HUDEP-2 (cell line): Measurements from ENCODE around the gene SYNJ1.
A peak's percentile ranks its signal among the peaks of the same experiment; 100 is the strongest.
"Not testable (repeated sequence)": the region's sequence is repeated elsewhere in the genome, so short reads cannot be mapped to it uniquely, and the experiment has no call there.

Experiments
- DNase-seq, 76 experiments: peaks; one replicate each; lab custom pipeline; 2025; ENCODE audit not compliant: unreplicated experiment in 76 of 76; lab: John Stamatoyannopoulos, UW

The SYNJ1 gene

DNA sequence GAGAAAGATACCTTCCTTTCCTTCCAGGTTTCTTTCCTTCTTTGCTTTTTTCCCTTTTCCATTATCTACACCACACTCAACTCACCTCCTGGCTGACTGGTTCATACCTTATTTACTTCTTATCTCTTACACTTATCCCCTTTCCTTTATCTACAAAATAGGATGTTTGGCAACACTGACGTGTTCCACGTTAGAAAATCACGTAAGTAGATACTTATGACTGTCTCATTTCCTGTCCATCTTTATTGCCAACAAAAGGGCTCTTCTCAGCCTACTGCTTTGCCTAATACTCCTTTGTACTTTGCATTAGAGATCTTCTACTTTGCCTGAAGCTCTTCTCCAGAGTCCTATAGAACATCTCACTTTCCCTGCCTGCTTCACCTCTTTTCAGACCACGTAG, 25.1 kb downstream of the SYNJ1 start:
- DNase-seq = no peak

DNA sequence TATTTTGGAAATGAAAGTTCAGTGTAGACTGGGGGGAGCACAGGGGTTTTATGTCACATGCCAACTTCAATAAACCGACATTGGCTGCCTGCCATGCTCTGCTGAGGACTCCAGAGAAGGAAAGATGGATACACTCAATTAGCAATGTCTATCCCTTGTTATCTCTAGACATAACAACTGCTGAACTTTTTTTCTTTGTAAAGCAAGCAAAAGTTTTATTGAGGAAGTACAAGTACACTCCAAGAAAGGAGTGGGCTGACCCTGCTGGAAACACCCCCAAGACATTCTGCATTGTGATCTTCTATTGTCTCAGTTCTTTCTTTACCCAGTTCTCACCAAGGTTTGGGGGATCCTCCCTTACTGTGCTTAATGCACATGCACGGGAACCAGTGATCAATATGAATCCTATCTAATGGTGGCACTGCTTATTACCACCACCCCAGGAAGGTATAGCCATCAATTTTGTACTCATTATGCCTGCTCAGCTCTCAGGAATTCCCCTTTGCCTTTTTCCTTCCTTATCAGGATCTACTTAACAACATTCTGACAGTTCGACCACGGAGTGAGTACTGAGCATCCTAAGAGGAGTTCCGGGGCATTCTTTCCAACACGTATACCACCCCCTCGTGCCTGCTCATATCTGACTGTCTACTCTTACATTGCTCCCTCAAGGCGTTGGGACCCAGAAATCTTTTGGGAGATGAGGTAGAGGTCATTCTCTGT, 28.7 kb downstream of the SYNJ1 start:
- DNase-seq = peak in 4 of 76 experiments; percentile 16 to 36 (median 23)

DNA sequence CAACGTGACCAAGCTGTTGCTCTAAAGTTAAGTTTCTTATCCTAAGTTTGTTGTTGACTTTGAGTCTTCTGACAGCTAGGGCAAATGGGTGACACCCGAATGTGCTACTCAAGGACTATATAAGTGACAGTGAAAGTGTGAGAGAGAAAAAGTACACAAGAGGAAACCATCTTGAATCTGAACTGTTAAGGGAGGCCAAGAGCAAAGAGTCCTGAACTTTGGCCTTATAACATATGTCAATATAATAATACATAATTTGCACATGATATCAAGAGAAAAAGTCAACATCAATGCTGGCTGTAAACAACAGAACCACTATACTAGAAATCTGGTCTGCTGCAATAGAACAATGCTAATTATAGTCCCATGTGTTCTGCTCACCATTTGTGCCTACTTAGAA, 29.5 kb downstream of the SYNJ1 start:
- DNase-seq = no peak

DNA sequence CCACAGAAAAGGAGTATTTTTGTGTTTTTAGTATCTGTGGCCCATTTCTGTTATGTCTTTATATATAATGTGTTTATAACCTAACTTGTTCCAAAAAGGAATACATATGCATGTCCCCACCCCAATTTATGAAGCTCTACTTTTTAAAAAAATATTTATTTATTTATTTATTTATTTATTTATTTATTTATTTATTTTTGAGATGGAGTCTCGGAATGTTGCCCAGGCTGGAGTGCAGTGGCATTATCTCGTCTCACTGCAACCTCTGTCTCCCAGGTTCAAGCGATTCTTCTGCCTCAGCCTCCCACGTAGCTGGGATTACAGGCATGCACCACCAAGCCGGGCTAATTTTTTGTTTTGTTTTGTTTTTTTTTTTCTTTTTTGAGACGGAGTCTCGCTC, 32.3 kb downstream of the SYNJ1 start:
- not testable (repeated sequence) for DNase-seq

DNA sequence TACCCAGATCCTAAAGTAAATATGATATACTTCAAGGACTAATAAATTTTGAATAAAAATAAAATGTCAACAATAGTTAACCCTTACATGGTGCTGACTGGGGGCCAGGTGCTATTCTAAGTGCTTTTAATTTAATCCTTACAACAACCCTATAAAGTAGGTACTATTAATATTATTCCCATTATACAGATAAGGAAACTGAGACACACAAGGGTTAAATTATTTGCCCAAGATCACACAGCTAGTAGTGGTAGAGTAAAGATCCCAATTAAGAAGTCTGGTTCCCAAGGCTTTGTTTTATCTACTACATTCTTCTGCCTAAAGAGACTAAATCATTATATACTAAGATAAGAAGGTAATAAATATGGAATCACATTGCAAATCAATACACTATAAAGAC, 34.2 kb downstream of the SYNJ1 start:
- no peak for DNase-seq

DNA sequence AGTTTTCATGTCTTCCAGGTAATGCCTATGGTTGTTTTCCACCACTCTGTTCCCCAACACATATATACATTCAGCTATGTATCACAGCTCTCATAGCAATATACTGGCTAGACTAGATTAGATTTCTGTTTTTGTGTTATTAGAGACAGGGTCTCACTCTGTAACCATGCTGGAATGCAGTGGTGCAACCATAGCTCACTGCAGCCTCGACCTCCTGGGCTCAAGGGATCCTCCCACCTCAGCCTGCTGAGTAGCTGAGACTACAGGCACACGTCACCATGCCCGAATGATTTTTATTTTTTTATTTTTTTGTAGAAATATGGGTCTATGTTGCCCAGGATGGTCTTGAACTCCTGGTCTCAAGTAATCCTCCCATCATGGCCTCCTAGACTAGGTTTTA, 37.7 kb downstream of the SYNJ1 start:
- no peak for DNase-seq

DNA sequence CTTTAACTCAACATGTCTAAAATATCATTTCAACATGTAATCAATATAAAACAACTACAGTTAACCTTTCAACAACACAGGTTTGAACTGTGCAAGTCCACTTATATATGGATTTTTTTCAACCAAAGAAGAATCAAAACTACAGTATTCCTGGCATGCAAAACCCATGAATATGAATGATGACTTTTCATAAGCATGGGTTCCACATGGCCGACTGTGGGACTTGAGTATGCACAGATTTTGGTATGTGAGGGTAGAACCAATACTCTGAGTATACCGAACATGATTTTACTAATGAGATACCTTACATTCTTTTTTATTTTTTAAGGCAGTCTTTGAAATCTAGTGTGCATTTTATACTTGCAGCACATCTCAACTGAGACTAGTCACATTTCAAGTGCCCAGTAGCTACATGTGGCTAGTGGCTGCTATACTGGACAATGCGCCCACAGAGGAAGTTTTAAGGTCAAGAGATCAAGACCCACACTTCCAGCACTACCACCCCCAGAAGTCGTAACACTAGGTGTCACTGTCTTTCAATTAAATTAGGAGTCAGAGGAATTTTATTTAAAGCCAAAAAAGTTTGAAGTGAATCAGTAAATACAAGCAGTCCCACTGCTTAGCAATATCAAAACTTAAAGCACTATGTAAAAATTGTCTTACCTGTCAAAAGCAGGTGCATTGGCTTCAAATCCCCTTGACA, 40.0 kb downstream of the SYNJ1 start:
- DNase-seq = peak in 5 of 76 experiments; percentile 5 to 24 (median 17)

DNA sequence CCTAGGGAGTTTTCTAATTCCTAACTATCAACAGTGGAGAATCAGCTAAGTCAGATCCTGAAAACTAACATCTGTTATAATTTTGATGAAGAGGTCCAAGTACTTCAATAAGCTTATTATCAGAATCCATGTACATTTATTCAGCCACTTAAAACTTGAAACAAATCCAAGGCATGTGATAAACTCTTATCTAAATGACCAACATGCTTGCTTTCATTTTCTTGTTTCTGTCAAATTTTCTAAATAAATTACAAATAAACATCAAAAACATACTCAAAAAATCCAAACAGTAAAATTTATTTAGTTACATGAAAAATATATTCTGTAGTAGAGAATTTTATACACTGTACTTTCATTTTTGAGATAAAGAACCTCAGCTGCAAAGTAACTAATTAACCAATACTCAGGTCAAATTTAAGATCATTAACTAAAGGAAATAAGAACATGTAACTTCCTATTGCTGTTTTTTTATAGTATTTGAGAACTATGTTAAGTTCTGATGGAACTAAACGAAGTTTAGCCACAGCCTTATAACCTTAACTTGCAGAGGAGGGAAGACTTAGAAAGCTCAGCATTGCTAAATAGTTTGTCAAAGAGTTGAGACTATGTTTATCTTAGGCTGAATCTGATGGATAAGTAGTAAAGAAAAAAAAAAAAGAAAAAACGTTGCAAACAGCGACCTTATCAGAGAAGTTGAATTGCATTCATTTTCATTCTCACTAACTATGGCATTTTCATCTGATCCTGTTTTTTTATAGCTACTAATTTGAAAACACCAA, 44.9 kb downstream of the SYNJ1 start:
- peak in 34 of 76 experiments; percentile 41 to 95 (median 72) for DNase-seq

DNA sequence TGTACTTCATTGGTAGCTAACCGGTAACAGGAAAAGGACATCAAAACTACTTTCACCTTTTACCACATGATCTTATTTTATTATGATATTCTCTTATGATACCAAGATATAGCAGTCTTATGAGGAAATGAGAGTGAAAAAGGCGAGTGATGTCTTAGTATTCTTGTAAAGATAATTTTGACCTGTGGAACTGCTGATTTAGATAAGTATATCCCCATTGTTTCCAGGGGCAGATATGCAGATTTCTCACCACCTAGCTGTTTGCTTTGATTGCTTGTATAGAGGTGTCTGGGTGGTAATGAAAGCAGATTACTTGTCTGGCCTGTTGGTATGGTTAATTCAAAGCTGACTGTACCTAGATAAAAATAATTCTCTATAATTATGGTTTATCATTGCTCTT, 53.1 kb downstream of the SYNJ1 start:
- DNase-seq = no peak

DNA sequence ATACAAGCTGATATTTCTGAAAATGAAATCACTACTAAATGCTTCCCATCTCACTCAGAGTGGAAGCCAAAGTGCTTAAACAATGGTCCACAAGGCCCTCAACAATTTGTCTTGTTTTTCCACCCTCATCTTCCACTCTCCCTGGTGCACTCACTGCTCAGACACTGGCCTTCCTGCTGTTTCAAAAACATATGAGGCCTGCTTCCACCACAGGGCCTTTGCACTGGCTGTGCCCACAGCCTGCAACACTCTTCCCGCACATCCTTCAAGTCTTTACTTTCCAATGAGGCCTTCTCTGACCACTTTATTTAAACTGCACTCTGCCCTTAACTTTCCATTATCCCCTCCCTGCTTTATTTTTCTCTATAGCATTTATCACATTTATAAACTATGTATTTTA, 53.8 kb downstream of the SYNJ1 start:
- DNase-seq = no peak

DNA sequence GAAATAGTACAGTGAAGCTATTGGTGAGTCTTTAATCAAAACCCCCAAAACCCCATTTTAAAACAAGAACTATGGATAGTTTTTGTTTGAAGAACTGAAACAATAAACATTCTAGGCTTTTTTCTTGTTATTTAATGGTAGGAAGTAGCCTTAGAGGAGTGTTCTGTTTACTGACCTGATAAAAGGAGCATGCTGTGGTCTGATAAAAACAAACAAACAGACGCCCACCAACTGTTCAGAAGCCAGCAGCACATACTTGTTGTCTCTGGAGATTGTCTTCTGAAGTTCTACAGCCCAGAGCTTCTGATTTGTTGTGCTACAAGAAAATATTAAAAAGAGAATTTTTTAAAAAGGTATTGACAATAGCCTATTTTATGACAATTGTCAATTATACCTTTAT, 61.6 kb downstream of the SYNJ1 start:
- DNase-seq = peak in 34 of 76 experiments; percentile 8 to 70 (median 46)

DNA sequence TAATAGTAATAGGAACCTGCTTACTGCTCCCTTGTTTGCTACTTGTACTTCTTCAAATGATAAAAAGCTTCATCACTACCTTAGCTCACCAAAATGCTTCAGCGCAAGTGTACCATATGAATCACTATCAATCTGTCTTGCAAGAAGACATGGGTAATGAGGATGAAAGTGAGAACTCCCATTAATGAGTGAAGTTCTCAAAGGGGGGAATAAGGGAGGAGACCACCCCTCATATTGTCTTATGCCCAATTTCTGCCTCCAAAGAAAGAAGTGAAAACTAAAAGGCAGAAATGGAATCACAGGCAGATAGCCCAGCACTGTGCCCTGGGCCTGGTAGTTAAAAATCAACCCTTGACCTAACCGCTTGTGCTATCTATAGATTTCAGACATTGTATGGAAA, 63.7 kb downstream of the SYNJ1 start:
- not testable (repeated sequence) for DNase-seq

DNA sequence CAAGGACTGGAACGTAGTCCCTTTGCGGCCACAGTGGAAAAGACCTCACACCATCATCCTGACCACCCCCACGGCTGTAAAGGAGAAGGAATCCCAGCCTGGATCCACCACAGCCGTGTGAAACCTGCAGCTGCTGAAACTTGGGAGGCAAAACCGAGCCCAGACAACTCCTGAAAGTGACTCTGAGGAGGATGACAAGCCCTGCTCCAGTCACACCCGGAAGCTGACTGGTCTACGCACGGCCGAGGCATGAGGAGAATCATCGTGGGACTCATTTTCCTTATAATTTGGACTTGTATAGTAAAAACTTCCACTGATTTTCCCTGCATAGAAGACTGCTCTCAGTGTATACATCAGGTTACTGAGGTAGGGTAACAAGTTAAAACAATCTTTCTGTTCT, 65.8 kb downstream of the SYNJ1 start:
- DNase-seq = not testable (repeated sequence)

DNA sequence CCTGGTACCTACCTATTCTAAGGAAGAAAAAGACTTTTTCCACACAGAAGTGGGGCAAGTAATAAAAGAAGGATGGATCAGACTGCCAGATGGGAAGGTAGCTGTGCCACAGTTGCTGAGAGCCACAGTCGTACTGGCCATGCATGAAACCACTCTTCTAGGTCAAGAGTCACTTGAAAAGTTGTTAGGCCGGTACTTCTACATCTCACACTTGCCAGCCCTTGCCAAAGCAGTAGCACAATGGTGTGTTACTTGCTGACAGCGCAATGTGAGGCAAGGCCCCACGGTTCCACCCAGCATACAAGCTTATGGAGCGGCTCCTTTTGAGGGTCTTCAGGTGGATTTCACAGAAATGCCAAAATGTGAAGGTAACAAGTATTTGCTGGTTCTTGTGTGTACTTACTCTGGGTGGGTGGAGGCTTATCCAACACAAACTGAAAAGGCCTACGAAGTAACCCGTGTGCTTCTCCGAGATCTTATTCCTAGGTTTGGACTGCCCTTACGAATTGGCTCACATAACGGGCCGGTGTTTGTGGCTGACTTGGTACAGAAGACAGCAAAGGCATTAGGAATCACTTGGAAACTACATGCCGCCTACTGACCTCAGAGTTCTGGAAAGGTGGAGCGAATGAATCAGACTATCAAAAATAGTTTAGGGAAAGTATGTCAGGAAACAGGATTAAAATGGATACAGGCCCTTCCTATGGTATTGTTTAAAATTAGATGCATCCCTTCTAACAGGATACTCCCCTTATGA, 66.6 kb downstream of the SYNJ1 start:
- DNase-seq = not testable (repeated sequence)

DNA sequence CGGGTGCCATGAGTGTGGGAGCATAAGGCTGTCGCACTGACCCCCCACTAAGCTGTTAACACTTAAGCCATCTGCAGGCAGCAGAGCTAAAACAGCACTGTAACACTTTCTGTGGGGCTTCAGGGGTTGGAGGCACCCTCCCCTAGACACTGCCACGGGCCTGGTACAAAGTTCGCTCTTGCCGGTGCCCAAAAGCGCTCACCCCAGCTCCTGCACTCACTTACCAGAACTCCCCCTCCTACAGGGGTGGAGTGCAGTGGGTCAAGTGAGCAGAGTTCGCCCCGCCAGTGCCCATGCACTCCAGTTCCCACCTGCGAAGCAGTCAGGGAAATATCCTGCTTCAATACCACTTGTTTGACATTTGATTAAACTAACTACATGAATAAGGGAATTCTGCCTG, 69.3 kb downstream of the SYNJ1 start:
- no peak for DNase-seq

DNA sequence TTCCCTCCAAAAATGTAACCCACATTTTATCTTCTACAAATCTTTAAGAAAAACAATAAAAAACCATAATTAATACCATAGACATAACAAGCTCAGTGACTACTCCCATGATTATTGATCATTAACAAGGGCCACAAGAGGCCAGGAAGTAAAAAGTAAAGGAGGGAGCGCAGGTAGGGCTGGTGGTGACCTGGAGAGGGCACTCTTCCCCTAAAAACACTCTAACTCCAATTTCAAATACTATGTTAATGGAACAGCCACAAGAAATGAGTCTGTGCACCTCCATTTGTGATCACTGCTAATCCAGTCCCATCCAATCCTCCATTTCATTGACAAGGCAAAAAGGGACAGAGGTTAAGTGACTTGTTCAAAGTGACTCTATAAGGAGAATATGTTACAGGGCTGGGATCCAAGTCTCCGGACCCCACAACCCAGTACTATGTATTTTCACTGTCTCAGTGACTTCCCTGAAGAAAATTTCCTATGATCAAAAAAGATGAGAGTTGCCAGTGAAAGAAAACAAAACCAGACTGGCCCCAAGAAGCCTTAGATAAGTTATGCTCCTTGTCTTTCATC, 74.4 kb downstream of the SYNJ1 start:
- DNase-seq = peak in 38 of 76 experiments; percentile 5 to 69 (median 38)

DNA sequence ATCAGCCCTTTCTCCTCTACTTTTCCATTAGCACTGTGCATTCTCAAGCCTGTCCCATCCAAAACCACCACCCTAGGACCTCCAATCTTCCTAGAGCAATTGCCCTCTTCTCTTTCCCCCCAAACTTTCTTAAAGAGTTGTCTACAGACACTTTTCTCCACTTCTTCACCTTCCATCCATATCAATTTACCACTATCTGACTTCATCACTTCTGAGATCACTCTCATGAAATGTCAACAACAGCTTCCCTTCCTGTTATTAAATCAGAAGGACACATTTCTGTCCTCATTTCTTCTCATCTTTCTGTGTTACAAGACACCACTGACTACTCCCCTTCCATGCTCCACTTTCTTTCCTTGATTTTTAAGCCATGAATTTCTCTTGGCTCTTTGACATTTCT, 79.6 kb downstream of the SYNJ1 start:
- DNase-seq = no peak

DNA sequence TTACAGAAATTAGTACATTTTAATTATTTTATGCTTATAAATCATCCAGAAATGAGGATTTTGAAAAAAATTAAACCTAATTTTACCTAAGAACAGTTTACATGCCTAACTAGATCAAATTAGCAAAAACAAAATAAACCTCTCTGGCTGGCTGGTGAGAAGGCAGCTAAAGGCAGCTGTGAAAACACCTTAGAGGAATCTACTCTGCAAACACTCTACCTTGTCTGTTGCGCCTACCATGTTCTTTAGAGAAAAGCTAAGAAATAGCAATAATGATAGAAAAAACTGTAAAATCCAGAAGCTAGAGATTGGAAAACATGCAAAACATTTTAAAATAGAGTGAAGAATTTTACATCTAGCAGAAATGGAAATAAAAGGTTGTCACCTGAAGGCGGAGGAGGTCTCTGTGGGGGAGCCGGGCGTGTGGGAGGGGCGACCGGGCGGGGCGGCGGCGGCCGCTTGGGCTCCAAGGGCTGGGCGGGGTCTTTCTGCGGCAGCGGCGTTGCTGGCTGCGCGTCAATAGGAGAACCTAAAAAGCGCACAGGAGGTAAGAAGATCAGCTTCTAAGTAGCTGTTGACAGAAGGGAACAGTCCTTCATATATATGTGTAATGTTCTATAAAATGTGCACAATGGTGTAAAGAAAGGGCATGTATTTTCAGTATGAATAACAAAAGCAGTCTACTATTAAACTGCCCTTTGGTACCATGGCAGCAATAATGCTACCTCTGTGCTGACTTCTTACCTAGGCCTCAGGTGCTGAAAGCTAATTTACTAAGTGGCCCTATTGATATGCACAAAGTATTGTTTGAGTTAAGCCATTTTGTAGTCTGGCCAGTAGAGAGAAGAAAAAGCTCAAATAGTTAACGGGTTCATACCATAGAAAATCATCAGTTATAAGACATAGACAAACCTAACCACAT, 82.3 kb downstream of the SYNJ1 start:
- DNase-seq = peak in 12 of 76 experiments; percentile 13 to 69 (median 47)
